HG03175 (cell line): Measurements from ENCODE around the gene GALNT9.
"Not testable (repeated sequence)": the region's sequence is repeated elsewhere in the genome, so short reads cannot be mapped to it uniquely, and the experiment has no call there.

Experiments
- ATAC-seq: cut with Tn5 transposase; IDR thresholded peaks from one replicate; pipeline ENCODE4 v1.9.1; 2021; ENCODE audit warnings: mild to moderate bottlenecking, moderate library complexity; ENCODE audit not compliant: unreplicated experiment

Gene GALNT9

DNA sequence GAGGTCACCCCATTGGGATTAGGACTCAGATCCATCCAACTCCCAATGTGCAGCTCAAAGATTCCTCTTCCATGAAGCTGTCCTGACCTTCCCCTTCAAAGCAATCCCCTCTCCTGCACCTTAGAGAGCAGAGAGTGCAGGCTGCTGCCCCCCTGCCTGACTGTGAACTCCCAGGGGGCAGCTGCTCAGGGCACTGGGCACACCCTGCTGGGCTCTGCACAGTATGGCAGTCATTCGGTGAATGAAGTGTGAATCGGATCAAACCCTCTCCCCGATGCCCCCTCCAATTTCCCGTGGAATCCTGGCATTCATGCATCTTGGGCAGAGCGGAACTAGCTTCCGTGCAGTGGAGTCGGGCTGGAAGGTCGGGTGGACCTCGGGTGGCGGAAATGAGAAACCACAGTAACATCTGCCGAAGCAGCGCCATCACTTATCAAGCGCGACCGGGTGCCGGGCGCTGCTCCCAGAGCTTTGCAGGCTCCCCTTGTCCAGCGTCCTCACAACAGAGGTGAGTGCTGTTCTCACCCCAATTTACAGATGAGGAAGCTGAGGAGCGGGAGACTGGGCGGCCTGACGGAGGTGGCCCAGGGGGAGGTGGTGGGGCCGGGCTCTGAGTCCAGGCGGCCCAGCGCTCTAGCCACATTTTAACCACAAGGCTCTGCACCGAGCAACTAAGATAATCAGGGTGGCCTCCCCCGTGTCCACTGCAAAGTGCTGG, 14.7 kb downstream of the GALNT9 start:
- no peak for ATAC-seq

DNA sequence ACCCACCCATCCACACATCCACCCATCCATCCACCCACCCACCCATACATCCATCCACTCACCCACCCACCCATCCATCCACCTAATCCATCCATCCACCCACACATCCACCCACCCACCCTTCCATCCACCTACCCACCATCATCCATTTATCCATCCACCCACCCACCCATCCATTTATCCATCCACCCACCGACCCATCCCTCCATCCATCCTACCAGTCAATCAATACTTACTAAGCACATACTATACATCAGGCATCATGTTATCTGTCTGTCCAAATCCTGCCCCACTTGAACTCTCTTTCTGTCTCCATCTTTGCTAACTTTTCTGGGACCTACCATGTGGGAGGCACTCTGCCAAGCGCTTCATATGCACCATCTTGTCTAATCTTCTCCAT, 15.4 kb downstream of the GALNT9 start:
- ATAC-seq, result no peak

DNA sequence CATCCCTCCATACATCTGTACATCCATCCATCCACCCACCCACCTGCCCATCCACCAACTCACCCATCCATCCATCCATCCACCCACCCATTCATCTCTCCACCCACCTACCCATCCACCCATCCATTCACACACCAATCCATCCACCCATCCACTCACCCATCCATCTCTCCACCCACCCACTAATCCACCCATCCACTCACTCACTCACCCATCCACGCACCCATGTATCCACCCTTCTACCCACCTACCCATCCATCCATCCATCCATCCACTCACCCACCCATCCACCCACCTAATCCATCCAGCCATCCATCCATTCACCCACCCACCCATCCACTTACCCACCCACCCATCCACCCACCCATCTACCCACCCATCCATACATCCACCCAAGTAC, 16.2 kb downstream of the GALNT9 start:
- no peak for ATAC-seq

DNA sequence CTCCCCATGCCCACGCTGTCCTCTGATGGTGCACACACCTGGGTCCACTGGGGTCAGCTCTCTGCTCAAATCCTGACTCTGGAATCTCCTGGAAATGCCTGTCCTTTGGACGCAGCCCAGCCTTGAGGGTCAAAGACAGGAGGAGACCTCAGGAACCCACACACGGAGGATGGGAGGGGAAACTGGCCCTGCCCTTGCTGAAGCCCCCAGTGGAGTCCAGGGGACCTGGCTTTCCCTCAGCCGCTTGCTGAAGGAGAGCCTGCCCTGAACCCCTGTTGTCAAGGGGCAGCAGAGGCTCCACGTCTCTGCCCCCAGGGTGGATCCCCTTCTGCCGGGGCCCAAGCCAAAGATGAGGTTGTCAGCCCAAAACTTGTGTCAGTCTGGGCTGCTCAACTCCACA, 16.9 kb downstream of the GALNT9 start:
- no peak for ATAC-seq

DNA sequence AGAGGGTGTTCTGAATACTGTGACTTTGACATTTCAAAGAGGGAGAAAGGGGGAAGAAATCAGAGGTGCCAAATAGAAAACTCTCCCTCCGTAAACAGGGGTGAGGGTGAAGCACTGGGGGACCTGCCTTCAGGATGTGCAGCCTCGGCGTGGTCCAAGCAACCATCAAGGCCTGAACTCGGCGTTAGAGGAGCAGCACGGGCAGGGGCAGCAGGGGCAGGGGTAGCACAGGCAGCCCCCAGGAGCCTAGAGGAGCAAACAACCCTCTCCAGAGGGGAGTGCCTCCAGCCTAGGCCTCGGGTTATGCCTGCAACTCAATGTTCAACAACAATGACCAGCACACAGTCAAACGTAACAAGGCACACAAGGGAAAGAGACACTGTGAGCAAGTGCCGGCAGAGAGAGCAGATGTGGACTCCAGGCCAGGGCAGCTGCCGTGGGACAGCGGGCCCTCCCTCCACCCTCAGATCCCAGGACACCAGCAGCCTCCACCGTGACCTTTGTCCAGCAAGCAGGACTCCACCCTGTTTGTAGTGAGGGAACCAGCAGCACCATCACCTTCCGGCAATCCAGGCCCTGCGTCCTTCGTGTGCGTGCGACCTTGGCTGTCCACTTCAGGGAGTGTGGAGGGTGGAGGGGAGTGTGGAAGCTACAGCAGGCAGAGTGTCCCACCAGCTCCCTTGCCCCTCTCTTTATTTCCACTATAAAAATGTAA, 18.0 kb downstream of the GALNT9 start:
- no peak for ATAC-seq

DNA sequence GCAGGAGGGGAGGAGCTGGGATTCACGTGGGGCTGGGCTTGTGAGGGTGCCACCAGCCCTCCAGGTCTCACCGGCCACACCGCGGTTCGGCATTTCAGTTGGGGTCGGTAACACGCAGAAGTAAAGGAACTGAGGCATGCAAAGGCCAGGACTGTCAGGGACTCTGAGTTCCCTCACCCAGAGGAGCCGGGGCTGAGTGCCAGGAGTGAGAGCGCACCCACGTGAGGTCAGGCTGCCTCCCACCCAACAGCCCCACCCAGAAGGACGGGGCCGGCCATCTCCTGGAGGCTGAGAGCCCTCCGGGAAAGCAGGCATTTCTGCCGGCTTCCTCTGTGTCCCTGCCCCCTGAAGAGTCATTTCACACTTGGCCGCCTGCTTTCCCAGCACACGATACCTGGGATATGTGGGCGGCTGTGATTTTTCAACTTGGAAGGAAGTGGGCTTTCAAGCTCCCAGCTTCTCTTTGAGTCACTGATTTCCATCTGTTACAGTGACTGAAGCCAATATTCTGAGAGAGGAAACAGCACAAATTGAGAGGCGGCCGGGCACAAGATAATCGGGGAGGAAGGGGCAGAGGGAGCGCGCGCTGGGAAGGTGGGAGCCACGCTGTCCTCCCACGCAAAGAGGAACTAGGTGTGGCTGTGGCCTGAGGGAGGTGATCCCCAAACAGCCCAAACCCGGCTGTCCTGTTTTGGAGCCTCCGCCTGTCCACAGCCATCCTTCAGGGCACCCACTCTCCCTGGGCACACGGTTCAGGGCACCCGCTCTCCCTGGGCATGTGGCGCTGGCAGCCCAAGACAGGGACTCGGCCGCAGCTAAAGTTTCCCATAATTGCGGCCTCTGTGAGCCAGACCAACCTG, 19.0 kb downstream of the GALNT9 start:
- no peak for ATAC-seq

DNA sequence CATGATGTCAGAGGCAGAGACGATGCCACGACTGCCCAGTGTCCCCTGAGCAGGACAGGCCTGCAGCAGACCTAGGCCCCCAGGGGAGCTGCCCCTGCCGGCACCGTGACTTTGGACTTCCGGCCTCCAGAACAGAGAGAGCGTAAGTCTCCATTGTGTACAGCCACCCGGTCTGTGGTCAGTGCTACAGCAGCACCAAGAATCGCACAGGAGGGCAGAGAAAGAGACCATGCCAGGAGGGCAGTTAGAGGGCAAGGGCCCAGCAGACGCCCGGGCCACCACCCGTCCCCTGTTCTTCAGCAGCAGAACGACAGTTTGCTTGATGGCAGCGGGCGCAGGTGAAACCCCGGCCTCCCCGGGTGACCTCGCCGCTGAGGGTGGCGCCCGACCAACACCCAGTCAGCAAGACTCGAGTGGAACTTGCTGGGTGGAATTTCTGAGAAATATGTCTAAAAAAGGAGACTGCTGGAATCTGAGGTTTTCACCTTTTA, 19.7 kb downstream of the GALNT9 start:
- no peak for ATAC-seq

DNA sequence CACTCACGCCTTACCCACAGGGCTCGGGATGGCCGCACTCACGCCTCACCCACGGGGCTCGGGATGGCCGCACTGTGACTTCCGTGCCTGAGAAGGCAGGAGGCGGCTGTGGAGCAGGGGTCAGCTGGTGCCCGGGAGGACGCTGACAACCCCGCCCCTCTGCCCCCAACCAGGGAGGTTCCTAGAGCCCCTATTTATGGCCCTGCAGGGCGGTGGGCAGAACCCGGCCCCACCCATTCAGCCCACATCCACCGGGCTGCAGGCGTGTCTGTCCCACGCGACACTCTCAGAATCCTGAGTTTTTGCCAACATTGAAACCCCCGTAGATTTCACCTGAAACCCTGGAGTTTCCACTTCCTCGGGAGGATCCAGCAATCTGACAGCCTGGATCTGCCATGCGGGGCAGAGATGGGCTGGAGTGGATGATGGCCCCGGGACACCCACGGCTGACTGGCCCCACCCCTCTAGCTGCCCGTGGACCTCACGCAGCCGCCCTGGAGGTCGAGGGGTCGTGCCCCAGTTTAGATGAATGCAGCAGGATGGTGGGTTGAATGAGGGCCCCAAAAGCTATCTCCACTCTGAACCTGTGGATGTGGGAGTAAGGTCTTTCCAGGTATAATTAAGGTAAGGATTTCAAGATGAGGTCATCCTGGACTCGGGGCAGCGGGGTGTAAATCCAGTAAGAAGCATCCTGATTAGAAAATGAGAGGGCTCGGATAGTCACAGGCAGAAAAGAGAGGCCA, 20.4 kb downstream of the GALNT9 start:
- no peak for ATAC-seq

DNA sequence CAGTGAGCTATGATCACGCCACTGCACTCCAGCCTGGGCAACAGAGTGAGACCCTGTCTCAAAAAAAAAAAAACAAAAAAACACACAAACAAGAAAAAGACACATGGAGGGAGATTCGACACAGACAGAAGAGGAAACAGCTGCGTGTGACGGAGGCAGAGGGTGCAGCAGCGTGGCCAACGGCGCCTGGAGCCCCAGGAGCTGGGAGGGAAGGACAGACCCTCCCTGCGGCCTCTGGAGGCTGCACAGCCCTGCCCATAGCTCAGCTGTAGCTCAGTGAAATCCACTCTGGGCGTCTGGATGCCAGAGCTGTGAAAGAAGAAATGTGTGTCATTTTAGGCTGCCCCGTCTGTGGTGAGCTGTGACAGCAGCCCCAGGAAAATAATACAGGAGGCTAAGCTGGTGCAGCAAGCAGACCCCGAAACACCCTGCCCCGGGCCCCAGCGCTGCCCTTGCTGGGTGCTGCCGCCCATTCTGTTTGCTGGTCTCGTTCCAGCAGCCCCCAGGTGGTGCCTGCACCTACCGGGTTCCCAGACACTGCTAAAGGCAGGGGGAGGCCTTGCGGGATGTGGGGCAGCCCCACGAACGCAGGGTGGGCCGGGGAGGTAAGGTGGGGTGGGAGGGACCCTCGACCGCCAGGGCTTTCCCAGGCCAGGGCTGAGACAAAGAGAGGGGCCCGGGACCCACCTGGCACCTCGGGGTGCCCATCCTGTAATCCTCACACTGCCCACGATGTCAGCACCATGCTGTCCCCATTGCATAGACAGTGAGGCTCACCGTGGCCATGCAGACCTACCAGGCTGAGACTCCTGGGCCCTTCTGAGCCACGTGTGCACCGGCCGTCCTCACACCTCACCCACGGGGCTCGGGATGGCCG, 21.2 kb downstream of the GALNT9 start:
- ATAC-seq, result no peak

DNA sequence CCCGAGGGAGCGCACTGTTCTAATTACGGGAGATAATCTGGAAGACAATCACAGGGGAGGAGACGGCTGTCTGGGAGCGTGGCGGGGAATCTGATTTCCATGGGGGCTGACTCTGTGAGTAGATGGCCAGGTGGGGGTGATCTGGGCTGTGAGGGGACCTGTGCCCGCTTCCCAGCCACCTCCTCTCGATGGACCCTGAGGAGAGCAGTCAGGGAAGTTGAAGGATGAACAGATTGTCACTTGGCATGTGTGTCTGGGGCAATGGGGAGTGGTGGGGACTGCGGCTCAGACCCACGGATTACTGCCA, 22.6 kb downstream of the GALNT9 start:
- ATAC-seq, result no peak

DNA sequence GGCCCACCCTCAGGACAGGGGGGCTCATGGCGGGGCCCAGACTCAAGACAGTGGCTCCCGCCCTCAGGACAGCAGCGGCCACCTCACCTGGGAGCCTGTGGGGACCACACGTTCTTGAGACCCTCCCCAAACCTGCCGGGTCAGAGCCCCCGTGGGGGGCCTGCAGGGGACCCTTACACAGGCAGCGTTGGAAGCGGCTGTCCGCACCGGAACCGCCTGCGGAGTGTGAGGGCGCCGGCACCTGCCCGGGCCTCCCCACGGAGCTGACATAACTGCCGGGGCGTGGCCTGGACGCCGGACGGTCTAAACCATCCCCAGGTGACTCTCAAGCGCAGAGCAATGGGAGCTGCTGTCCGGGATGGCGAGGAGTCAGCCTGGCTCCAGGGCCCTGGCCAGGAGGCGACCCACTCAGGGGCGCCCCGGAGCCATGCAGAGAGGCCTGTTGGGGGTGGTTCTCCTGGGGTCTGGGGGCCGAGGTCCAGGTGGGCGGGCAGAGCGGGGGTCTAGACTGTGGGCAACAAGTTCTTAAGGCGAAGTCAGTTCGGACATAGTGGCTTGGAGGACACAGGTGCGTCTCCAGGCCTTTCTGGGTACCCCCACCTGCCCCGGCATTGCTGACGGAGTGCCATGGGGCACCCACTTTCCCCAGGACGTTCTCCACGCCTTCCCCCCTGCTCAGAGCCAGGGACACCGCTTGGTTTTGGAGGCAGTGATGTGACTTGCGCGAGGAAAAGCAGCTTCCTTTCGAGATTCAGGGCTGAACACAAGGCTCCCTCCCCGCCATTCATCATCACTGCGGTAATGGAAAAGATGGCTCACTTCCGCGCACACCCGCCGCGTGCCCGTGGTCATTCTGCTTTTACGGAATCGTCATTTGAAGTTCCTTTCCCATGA, 23.2 kb downstream of the GALNT9 start:
- no peak for ATAC-seq

DNA sequence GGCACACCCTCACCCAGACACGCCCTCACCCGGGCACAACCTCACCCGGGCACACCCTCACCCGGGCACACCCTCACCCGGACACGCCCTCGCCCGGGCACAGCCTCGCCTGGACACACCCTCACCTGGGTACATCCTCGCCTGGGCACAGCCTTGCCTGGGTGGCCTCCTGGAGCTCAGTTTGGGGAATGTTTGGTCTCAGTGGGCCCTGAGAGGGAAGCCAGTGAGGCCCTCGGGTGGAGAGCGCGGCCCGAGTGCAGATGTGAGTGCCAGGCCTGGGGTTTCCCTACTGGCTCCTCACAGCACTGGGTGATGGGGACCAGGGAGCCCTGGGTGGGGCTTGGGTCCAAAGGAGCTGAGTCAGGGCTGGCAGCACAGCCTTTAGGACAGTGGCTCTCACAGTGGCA, 23.8 kb downstream of the GALNT9 start:
- ATAC-seq, result no peak

DNA sequence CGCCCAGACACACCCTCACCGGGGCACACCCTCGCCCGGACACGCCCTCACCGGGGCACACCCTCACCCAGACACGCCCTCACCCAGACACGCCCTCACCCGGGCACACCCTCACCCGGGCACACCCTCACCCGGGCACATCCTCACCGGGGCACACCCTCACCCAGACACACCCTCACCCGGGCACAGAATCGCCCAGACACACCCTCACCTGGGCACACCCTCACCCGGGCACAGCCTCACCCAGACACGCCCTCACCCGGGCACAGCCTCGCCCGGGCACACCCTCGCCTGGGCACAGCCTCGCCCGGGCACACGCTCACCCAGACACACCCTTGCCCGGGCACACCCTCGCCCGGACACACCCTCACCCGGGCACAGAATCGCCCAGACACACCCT, 24.5 kb downstream of the GALNT9 start:
- ATAC-seq, result not testable (repeated sequence)

DNA sequence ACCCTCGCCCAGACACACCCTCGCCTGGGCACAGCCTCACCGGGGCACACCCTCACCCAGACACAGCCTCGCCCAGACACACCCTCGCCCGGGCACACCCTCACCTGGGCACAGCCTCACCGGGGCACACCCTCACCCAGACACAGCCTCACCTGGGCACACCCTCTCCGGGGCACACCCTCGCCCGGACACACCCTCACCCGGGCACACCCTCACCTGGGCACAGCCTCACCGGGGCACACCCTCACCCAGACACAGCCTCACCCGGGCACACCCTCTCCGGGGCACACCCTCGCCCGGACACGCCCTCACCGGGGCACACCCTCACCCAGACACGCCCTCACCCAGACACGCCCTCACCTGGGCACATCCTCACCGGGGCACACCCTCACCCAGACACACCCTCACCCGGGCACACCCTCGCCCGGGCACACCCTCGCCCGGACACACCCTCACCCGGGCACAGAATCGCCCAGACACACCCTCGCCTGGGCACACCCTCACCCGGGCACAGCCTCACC, 25.5 kb downstream of the GALNT9 start:
- not testable (repeated sequence) for ATAC-seq

DNA sequence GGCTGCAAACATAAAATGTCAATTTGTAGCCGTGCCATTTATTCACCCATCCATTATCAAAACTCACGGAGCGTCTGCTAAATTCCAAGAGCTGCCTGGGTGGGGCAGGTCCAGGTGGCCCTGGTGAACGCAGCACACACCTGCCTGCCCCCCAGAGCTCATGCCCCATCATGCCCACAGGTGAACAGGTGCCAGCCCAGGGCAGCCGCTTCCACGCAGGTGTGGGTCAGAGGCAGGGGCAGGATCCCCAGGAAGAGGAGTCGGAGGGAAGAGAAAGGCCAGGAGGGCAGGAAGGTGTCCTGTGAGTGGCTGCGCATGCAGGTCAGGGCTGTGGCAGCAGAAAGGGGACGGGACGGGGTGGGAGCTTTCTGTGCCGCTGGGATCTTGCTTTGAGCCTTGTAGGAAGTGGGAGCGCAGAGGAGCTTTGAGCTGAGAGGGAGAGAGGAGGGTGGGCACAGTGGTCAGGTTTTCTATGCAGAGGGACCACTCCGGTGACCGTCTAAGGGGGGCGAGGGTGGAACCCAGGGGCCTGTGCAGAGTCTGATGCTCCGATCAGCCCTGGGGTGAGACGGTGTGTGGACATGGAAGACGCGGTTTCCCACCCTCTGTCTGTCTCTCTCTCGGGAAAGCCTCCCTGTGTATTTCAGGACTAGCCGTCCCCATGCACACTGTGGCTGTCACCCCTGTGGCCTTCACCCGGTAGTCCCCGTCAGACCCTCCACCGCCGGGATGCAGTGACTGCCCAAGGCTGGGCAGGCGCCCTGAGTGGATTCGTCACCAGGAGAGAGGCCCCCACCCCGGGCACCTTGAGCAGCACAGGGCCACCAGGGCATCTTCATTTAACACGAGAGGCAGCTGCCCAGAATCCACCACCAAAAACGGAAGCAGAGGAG, 26.7 kb downstream of the GALNT9 start:
- ATAC-seq, result no peak

DNA sequence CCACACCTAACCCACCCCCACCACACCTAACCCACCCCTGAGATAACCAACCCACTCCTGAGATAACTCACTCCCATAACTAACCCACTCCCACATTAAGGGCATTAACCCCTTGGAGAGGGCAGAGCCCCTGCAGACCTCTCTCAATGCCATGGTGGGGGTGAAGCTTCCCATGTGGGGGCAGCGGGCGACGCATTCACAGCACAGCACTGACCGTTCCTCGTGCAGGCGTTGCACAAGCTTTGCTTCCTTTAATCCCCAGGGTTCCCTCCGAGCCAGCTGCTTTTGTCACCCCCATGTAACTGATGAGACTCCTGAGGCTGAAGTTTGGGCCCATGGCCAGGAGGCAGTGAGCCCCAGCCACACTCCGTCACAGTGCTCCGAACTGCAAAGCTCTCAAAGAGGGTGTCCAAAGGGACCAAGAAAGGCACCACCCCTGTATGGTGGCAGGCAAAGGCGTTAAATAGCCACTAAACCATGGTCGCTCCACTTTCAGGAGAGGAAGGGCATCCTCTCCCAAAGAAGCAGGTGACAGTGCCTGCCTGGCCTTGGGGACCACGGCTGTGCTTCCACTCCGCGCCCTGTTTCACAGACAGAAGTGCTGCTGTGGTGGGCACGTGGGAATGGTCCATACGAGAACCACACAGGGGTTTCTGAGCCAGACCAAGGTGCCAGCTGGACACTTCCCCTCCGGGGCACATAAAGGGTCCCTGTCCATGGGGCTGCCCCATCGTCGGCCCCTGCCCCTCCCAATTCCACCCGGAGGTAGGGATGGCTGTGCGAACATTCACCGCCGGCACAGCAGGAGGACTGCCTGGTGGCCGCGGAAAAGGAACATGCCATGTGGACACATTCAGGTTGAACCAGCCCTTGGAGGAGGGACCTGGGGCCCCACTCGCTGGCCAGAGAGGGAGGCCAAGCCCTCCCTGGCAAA, 28.3 kb downstream of the GALNT9 start:
- no peak for ATAC-seq

DNA sequence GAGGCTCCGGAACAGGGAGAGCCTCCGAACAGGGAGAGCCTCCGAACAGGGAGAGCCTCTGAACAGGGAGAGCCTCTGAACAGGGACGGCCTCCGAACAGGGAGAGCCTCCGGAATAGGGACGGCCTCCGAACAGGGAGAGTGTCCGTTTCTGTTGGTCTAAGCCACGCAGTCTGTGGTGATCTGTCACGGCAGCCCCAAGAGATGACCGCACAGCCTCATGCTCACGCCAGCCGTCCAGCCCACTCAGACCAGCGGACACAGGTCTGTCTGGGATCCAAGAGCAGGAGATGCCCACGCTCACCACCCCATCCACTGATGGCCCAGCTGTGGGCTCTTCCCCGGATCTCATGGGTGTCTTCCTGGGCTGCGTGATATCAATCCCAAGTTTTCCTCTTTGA, 33.3 kb downstream of the GALNT9 start:
- ATAC-seq, result no peak
